ENCODE data around the gene PRKG1. TPM values are rescaled to one million over a fixed set of nuclear protein-coding genes. Genes with fewer than 3 reads are reported as not detected.
A peak's percentile ranks its signal among the peaks of the same experiment; 100 is the strongest.

The PRKG1 gene
- total RNA-seq, 2 donors from 2014 or later = 17.2 TPM

DNA sequence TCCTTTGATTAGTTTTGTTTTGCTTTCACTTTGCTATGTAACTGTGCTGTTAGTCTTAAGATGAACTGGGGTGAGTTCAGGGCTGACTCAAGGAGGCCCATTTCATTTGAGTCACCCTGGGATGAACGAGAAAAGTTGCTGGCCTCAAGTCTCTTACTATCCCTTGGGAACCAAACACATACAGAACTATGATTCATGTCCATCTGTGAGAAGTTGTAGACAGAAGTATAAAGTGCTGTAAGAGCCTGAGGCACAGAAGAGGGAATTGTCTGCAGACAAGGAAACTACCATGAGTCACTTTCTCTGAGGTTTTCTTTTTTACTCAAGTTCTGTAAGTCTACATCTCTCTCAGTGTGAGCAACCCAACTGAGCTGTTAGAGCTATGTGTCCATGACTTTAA lies 805.0 kb downstream of the PRKG1 start:
- DNase-seq (no peak), ATAC-seq (no peak)

GRCh38 chr10:51881213-51881612 lies 806.9 kb downstream of the PRKG1 start:
- intact Hi-C loops (cut with DNase I, micrococcal nuclease) = no loop called here
- ATAC-seq = no peak
- DNase-seq = no peak

More for the DNA sequence above, 805.0 kb downstream of the PRKG1 start:
- intact Hi-C loops (cut with DNase I, micrococcal nuclease) = no loop called here

DNA sequence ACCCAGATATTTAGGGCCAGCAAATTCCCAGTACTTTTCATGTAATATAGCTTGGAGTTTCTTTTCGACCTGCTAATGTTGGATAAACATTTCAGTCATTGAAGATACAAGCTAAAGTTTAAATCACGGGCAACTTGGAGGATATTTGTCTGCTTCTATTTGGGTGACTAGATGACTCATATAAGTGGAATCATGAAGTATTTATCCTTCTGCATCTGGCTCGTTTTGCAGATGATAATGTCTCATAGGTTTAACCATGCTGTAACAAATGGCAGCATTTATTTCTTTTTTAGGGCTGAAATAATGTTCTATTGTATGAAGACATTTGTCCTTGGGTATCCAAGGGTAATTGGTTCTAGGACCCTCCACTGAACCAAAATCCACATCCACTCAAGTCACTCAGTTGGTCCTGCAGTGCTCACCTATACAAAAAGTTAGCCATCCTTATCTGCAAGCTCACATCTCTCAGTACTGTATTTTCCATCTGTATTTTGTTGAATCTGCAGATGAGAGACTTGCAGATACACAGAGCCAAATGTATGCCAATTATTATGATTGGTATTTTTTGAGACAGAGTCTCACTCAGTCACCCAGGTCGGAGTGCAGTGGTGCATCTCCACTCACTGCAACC lies 812.3 kb downstream of the PRKG1 start:
- intact Hi-C loops (cut with DNase I, micrococcal nuclease) = no loop called here
- DNase-seq = no peak
- ATAC-seq = no peak

DNA sequence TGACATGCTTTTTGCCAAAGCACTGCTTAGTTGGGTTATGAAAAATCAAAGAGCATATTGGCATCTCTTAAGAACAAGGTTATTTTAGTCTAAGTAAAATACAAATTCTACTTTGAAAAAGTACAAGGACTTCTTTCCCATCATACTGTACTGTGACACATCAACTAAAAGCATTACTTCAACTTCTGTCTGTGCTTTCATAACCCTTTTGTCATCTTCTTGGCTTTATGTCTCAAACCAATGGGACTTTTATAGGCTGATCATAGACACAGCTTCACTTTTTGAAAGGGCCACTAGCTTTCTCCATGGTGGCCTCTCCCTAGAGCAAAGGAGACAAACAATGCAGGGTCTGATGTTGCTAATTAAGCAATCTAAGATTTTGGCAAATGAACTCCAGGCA lies 814.0 kb downstream of the PRKG1 start:
- ATAC-seq = no peak

DNA sequence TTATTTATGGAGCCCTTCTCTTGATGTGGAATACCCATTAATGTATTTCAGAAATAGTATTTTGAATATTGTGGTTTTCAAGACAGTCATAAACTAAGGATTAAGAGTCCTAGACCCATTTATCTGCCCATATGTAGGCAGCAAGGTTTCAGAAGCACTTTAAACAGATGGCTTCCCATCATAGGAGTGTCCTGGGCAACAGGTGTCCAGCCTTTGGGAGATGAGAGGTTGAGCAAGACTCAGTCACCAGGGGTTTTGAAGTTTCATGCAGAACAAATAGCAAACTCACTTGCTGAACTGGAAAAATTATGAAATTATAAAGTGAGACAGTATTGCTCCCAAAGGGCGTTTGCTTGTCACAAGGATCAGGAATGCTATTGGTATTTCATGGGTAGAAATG lies 818.0 kb downstream of the PRKG1 start:
- ATAC-seq (no peak), DNase-seq (no peak)
- intact Hi-C loops (cut with DNase I, micrococcal nuclease) = no loop called here

More for the DNA sequence above, 814.0 kb downstream of the PRKG1 start:
- intact Hi-C loops (cut with DNase I, micrococcal nuclease) = no loop called here
- no peak for DNase-seq

GRCh38 chr10:51892965-51893658 lies 818.8 kb downstream of the PRKG1 start:
- intact Hi-C loops (cut with DNase I, micrococcal nuclease) = no loop called here
- no peak for DNase-seq
- ATAC-seq = peak; percentile 45

DNA sequence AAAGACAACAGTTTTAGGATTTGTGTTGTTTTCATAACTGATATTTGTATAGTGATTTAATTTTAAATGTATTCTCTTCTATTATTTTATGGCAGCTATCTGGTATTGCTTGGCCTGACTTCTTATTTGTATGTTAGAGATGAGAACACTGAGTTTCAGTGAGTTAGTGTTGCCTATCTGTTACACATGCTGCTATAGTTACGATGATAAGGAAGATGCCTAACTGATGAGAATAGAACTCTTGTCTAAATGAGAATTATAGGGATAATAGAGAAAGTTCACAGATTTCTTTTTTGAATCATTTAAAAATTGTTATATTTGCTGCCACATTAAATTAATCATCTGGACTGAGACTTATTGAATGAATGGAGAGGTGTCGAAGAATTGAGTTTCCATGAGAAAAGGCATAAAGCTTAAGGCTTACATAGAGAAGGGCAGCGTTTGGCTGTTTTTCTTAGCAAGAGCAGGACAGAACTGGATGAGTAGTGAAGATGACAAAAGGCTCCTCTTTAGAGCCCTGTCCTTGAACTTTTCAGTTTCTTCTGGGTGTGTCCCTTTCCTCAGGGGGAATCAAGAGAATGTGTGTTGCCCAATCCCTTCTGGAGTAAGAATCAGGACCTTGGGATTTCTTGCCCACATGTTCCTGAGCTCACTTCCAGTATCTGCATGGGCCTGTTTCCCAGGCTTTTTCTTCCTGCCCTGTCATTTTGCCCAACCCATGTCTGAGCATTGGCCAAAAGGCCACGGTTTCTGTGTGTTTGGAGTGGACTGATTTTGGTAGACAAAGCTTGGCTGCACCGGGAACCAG lies 820.7 kb downstream of the PRKG1 start:
- ATAC-seq = no peak
- intact Hi-C loops (cut with DNase I, micrococcal nuclease) = no loop called here
- no peak for DNase-seq

DNA sequence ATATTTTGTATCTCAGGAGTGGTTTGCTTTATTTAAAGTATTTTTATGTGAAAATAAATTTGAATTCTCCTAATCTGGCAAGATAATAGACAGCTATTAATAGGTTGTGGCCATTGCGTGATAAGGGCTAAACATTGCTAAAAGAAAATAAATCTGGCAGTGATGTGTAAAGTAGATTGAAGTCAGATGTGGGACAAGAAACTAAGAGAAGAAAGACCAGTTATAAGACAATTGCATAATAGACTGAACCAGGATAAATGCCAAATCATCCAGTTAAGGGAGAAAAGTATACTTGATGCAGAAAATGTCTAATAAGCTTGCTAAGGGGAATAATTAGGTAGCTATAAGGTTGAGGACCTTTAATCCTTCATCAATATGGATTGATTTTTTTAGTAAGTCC lies 822.6 kb downstream of the PRKG1 start:
- DNase-seq (no peak), ATAC-seq (no peak)
- intact Hi-C loops (cut with DNase I, micrococcal nuclease) = no loop called here

DNA sequence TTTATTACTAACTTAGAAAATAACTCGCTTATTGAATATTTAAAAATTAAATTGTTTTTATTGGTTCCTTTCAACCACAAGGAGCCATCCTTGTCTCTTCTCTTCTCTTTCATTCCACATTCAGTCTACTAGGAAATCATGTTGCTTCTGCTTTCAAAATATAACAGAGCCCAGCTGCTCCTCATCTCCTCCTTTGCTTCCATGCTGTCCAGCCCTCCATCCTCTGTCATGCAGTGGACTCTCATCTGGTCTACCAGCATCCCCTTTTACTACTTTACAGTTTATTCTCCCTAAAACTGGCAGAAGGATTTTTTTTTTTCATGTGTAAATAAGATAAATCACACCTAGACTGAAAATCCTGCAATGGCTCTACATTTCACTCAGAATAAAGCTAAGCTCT lies 823.3 kb downstream of the PRKG1 start:
- intact Hi-C loops (cut with DNase I, micrococcal nuclease) = no loop called here
- DNase-seq = no peak
- ATAC-seq = no peak

DNA sequence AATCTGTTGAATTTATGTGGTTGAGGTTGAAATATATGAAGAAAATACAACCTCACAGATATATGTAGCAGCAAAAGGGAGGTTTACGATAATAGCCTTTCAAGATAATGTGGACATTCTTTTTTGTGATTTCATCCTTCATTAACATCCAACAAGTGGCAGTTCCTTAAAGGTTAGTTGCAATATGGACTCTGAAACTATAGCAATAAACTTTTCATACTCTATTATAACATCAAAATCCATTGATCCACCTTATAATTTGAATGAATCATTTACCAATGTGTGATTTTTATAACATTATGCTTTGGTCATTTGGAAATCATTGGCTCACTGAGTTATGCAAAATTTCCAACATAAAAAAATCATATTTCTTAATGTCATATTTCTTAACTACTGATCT lies 825.9 kb downstream of the PRKG1 start:
- DNase-seq (no peak), ATAC-seq (peak; percentile 93)
- intact Hi-C loops (cut with DNase I, micrococcal nuclease) = no loop called here

DNA sequence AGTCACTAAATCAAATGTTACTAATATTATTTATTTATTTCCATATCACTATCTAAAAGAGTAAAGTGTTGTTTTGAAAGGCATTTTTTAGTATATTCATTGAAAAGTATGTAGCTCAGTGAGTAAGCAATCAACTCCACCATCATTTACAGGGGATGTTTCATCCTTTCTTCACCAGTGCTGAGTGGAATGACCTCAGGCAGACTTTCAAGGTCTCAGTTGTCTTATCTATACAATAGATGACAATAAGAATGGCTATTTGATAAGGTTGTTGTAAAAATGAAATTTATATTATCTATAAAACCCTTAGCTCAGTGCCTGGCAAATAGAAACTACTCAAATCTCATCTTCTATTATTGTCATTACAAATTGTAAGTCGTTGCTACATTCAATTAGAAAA lies 829.4 kb downstream of the PRKG1 start:
- DNase-seq = no peak
- intact Hi-C loops (cut with DNase I, micrococcal nuclease) = no loop called here
- no peak for ATAC-seq

DNA sequence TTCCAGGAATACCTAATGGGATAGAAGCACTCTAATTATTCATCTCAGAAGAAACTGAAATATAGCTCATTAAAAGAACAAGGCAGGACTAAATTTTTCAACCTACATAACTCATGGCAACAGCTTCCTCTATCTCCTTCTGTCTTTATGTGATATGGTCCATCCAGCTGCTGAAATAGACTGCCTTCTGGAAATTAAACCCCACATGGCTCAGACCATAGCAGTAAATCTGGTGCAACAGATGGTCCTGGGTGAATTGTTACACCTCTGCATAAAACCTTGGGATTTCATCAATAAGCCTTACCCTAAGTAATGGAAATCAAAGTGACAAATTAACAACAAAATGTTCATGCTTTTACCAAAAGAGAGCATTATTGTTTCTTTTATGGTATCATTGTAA lies 830.7 kb downstream of the PRKG1 start:
- intact Hi-C loops (cut with DNase I, micrococcal nuclease) = no loop called here
- DNase-seq (no peak), ATAC-seq (no peak)

DNA sequence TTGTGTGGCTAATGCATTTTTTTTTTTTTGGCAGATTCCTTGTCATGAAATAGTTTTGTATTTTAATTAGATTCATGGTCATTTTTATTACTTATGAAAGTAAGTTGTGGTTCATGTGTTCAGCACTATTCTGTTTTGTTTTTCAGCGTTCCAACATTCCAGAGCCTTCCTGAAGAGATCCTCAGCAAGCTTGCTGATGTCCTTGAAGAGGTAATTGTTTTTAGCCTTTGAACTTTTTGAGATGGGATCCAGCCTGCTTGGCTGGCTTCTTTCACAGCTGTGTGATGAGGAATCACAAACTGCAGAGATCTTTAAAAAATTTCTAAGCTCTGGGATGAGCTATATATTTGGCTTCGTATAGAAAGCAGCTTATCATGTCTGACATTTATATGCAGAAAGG lies 833.1 kb downstream of the PRKG1 start:
- ATAC-seq (no peak), DNase-seq (no peak)
- intact Hi-C loops (cut with DNase I, micrococcal nuclease) = no loop called here

- DNase-seq (no peak), ATAC-seq (no peak)
- intact Hi-C loops (cut with DNase I, micrococcal nuclease) = no loop called here
Measured at GRCh38 chr10:51910189-51910588, 835.9 kb downstream of the PRKG1 start.

GRCh38 chr10:51910596-51910995 lies 836.3 kb downstream of the PRKG1 start:
- ATAC-seq (no peak), DNase-seq (no peak)
- intact Hi-C loops (cut with DNase I, micrococcal nuclease) = no loop called here

DNA sequence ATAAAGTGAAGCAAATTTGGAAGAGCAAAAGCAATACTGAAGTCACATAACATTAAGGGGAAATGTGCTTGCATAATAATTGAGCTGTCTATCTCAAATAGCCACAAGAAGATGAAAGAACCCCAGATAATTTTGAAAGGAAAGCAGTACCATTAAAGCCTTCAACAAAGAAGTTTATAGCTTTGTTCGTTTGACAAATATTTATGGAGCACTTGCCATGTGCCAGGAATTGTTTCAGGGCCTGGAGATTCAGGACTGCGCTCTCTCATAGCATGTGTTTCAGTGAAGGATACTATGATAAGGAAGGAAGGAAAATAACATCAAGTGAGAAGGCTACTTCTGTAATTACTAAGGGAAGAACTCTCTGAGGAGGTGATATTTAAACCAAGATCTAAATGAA lies 837.4 kb downstream of the PRKG1 start:
- intact Hi-C loops (cut with DNase I, micrococcal nuclease) = no loop called here
- ATAC-seq (peak; percentile 45), DNase-seq (no peak)

GRCh38 chr10:51915031-51915542 lies 840.8 kb downstream of the PRKG1 start:
- intact Hi-C loops (cut with DNase I, micrococcal nuclease) = no loop called here
- ATAC-seq (no peak), DNase-seq (no peak)

GRCh38 chr10:51918440-51918839 lies 844.2 kb downstream of the PRKG1 start:
- DNase-seq (no peak), ATAC-seq (no peak)
- intact Hi-C loops (cut with DNase I, micrococcal nuclease) = no loop called here

DNA sequence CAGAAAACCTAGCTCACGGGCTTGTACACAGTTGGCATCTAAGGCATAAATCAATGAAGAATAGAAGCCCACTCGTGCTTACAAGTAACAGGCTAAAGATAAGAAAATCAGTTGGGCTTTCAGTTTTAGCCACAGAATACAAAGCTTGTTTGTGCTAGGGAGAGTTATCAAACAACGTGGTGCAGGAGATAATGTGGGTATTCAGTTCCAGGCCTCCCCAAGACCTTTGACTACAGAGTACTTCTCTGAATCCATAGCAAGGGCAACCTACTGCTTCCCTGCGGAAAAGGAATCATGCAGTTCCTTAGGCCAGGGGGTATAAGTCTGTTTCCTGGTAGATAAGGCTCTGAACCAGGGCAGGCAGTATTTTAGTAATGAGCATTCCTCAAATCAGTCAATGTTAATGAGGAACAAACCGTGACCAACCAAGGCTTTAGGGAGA lies 844.6 kb downstream of the PRKG1 start:
- DNase-seq (no peak), ATAC-seq (no peak)
- intact Hi-C loops (cut with DNase I, micrococcal nuclease) = no loop called here

DNA sequence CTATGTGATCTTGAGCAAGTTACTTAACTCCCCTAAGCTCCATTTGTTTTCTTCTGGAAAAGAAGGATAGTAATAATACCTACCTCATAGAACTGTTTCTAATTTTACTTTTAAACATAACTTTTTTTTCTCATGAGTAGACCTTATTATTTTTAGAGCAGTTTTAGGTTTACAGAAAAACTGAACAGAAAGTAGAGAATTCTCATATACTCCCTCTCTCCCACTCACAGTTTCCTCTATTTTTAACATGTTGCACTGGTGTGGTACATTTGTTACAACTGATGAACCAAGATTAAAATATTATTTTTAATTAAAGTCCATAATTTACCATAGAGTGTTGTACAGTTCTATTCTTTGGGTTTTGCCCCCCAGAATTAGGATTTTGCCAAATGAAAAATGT lies 846.4 kb downstream of the PRKG1 start:
- intact Hi-C loops (cut with DNase I, micrococcal nuclease) = no loop called here
- ATAC-seq = no peak

More for the DNA sequence above, 846.4 kb downstream of the PRKG1 start:
- no peak for DNase-seq

All from left colon (tissue), 2 donors.